GM21447 (cell line): Measurements from ENCODE around the gene MSMO1.
"Not testable (repeated sequence)": the region's sequence is repeated elsewhere in the genome, so short reads cannot be mapped to it uniquely, and the experiment has no call there.

Experiments
- ATAC-seq: cut with Tn5 transposase; IDR thresholded peaks from one replicate; pipeline ENCODE4 v1.9.1; 2021; ENCODE audit not compliant: unreplicated experiment

The MSMO1 gene

GRCh38 chr4:165324236-165324917 lies 3.1 kb upstream of the MSMO1 start:
- no peak for ATAC-seq

DNA sequence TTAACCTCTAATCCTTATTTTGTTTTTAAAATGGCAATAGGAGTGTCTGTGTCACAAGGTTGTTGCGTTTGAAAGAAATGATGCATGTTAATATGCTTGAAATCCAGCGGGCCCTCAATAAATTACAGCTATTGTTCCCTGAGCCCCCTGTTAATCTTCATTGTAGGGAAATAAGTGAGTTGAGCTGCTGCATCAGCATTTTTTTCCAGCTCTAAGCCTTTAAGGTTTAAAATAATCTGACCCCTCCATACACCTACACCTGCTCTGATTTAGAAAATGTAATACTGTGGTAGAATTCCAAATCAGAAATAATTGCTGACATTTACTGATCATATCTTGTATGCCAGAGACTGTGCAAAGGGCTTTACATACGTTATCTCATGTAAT lies 2.6 kb upstream of the MSMO1 start:
- ATAC-seq: no peak

GRCh38 chr4:165325732-165326512 lies 1.5 kb upstream of the MSMO1 start:
- no peak for ATAC-seq

GRCh38 chr4:165326831-165327210 lies 648 bp upstream of the MSMO1 start:
- peak; percentile 22 for ATAC-seq

- ATAC-seq: no peak
Measured at GRCh38 chr4:165328101-165328425, 594 bp downstream of the MSMO1 start.

DNA sequence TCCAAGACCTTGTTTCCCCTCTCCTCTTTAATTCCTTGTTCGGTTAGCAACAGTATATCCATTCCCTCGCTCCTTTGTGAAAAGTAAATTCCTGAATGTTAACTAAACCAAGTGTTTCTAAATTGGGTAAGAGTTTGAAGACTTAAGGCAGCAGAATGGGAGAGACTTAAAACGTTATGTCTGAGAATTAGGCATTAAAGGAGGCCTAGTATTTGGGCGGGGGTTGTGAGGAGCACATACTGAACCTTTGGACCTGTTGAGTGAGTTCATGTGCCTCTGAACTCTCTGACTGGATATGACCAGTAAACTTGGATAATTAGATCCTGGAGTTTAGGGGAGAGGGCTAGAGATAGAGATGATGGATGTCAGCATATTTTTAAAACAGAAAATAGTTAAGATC lies 1.2 kb downstream of the MSMO1 start:
- no peak for ATAC-seq

DNA sequence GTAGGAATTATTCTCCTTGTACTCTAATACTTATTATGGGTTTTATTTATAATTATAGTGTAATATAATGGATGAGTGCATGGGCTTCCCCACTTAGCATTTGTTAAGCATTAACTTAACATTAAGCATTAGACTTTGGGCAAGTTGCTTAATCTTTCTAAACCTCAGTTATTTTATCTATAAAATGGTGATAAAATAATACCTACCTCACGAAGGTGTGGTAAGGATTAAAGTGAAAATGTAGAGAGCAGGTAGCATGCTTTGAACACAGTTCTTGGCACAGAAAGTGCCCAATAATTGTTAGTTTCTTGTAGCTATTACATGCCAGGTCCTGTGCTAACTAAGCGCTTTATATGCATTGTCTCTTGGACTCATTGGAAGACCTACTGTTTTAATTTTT lies 2.6 kb downstream of the MSMO1 start:
- ATAC-seq: no peak

DNA sequence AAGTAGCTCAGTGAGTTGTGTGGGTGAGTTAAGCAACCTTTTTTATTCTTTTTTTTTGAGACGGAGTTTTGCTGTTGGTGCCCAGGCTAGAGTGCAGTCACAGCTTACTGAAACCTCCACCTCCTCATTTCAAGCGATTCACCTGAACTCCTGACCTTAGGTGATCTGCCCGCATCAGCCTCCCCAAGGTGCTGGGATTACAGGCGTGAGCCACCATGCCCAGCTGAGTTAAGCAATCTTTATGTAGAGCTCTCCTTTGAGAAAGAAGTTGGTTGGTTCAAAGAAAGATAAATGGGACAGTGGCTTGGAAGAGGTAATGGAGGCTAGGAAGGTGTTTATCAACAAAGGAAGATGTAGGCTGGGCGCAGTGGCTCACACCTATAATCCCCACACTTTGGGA lies 3.2 kb downstream of the MSMO1 start:
- ATAC-seq: no peak

GRCh38 chr4:165331359-165331758 lies 3.9 kb downstream of the MSMO1 start:
- no peak for ATAC-seq

DNA sequence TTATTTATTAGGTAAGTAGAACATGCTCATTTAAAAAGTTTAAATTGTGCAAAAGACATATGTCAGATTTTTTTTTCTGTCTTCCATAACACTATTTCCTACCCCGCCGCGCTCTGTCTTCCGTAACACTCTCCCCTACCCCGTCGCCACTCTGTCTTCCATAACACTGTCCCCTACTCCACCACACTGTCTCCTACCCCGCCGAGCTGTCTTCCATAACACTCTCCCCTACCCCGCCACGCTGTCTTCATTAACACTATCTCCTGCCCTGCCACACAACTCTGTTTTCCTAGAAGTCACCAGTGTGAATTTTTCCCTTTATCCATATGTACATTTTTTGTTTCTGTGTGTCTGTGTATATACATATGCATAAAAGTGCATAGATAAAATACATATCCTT lies 4.4 kb downstream of the MSMO1 start:
- ATAC-seq: no peak

- no peak for ATAC-seq
Measured at GRCh38 chr4:165332502-165332901, 5.0 kb downstream of the MSMO1 start.

GRCh38 chr4:165335163-165335703 lies 7.8 kb downstream of the MSMO1 start:
- ATAC-seq: no peak

GRCh38 chr4:165336743-165337142 lies 9.3 kb downstream of the MSMO1 start:
- ATAC-seq: no peak

DNA sequence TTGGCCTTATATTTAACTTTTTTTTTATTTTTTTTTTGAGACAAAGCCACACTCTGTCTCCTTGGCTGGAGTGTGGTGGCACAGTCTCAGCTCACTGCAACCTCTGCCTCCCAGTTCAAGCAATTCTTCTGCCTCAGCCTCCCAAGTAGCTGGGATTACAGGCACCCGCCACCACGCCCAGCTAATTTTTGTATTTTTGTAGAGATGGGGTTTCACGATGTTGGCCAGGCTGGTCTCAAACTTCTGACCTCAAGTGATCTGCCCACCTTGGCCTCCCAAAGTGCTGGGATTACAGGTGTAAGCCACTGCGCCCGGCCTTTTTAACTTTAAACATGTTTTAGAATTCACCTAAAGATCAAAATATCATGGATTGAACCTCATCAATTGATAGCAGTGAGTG lies 14.9 kb downstream of the MSMO1 start:
- ATAC-seq: not testable (repeated sequence)

DNA sequence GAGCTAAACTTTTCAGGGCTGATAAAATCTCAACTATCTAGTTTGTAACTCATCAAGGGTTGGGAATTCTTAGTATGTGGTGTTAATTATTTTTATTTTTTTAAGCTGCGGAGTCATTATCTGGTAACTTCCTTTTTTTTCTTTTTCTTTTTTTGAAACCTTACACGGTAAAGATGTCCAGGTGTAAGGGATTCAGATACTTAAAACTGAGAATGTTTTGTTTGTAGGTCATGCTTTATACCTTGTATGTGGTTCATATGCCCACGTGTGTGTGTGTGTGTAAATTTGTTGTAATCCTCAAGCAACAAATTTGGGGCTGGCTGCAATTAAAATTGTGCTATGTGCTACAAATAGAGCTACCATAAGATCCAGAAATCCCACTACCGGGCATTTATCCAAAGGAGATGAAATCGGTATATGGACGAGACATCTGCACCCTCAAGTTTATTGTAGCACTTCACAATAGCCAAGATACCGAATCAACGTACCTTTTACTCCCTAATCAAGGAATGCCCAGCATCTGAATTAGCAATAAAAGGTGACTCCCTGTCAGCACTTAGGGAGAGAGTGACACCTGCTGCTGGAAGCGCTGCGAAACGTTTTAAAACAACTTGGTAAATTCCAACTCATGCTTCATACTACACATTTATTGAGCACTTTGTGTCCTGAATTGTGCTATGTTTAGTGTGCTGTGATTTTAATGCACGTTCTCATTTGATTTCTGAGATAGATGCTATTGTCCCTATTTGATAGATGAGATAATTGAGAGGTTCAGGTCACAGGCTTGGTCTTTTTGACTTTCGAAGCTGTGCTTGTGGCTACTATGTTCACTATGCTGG lies 16.1 kb downstream of the MSMO1 start:
- no peak for ATAC-seq

- no peak for ATAC-seq
Measured at GRCh38 chr4:165345666-165346417, 18.4 kb downstream of the MSMO1 start.

DNA sequence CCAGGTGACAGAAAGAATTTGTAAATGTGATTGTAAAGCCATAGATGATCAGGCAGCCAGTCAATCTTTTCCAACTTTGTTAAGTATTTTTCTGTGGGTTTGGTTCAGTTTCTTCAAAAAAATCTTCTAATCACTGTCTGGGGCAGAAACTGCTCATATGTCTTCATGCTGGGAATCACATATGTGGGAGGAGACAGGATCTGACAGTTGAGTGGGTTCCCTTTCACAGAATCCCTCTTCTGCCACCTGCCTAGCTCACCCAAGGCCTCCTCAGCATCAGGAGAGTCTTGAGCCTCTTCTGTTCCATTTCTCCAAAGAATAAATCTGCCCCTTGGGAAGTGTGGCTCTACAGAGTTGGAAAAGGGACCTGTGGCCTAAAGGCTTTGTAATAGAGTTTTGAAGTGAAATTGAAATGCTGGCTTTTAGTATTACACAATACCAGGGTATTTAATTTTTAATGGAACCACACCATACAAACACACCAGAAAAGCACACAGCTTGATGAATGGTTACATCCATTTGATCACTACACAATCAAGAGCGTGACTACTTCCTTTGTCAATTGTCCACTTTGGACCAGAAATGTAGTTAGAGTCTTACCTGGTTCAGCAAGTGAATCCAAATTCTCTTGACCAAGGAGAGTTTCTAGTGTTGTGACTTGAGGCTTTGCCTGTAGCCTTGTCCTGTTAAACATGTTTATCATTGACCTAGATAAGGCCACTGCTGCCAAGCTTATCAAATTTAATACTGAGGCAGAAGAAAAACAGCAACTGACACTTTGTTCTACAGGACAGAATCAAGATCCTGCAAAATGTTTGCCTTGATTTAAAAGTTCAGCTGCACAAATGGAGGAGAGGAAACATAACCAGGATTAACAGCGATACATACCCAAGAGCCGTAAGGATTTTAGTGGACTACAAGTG lies 20.4 kb downstream of the MSMO1 start:
- no peak for ATAC-seq

GRCh38 chr4:165351359-165352130 lies 24.1 kb downstream of the MSMO1 start:
- no peak for ATAC-seq

DNA sequence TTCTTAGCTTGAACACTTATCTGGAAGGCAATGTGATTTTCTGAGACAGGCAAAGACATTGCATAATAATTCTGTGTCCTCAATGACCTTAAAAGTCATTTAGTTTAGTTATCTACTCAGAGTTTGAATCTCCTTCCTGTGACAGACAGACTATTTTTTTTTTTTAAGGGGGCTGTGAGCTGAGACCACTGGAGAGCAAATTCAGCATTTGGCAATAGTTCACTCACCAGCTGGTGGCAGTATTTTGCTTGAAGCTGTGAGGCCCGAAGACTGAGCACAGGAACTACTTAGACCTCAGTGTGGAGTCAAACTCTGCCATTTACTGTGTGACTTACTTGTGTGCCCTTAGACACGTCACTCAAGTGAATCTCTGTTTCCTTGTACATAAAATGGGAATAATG lies 28.4 kb downstream of the MSMO1 start:
- no peak for ATAC-seq
